Measurements from ENCODE around the gene CES4A. TPM values are rescaled to one million over a fixed set of nuclear protein-coding genes. Genes with fewer than 3 reads are reported as not detected.
"Not testable (repeated sequence)": the region's sequence is repeated elsewhere in the genome, so short reads cannot be mapped to it uniquely, and the experiment has no call there.

Gene CES4A
- total RNA-seq, 2 experiments from 2014 or later, result 8.1 to 11.7 TPM

GRCh38 chr16:66948837-66949225 lies 39.6 kb upstream of the CES4A start:
- Mint-ChIP-seq H3K4me3 (peak overlapping the region; percentile 79), H3K27ac (no peak overlapping the region), H3K36me3 (peaks cover 9% of the 10 kb centered on the region), H3K27me3 (peaks cover 26% of the 10 kb centered on the region), H3K4me1 (peaks cover 35% of the 10 kb centered on the region), H3K9me3 (ENCODE audit: low read depth) (peaks cover 3% of the 10 kb centered on the region)
- ATAC-seq, result no peak
- DNase-seq, result no peak
- CTCF ChIA-PET, result interaction anchor here (1.0 to 6.0 kb wide), 6 partner anchors 10 to 278 kb away, joined by 3 to 34 read pairs (median 4); partner anchors contain the start of genes CES3 and TMEM208

- DNase-seq, result no peak
- peaks cover 9% of the 10 kb centered on the region for H3K36me3 Mint-ChIP-seq
- no peak overlapping the region for H3K27ac Mint-ChIP-seq
- ATAC-seq, result no peak
- no peak overlapping the region for H3K4me3 Mint-ChIP-seq
- H3K27me3 Mint-ChIP-seq, result peaks cover 28% of the 10 kb centered on the region
- H3K9me3 Mint-ChIP-seq (ENCODE audit: low read depth), result peaks cover 3% of the 10 kb centered on the region
- peaks cover 39% of the 10 kb centered on the region for H3K4me1 Mint-ChIP-seq
- CTCF ChIA-PET, result interaction anchor here (1.0 to 6.0 kb wide), 5 partner anchors 9 to 278 kb away, joined by 3 to 34 read pairs (median 6); partner anchors contain the start of genes CES3 and TMEM208
These were observed 38.9 kb upstream of the CES4A start for GRCh38 chr16:66949472-66949871.

GRCh38 chr16:66950437-66950836 lies 38.0 kb upstream of the CES4A start:
- Mint-ChIP-seq H3K4me1 (peaks cover 39% of the 10 kb centered on the region), H3K36me3 (peaks cover 9% of the 10 kb centered on the region), H3K9me3 (ENCODE audit: low read depth) (peaks cover 3% of the 10 kb centered on the region), H3K27ac (no peak overlapping the region), H3K4me3 (no peak overlapping the region), H3K27me3 (peaks cover 28% of the 10 kb centered on the region)
- DNase-seq (no peak), ATAC-seq (no peak)
- CTCF ChIA-PET, result interaction anchor here (1.3 to 6.0 kb wide), 5 partner anchors 8 to 277 kb away, joined by 3 to 34 read pairs (median 6); partner anchors contain the start of genes CES3 and TMEM208

- CTCF ChIA-PET, result interaction anchor here (0.9 to 6.0 kb wide), 5 partner anchors 8 to 234 kb away, joined by 3 to 34 read pairs (median 6); partner anchors contain the start of gene CES3
- peaks cover 28% of the 10 kb centered on the region for H3K27me3 Mint-ChIP-seq
- peaks cover 9% of the 10 kb centered on the region for H3K36me3 Mint-ChIP-seq
- no peak overlapping the region for H3K4me3 Mint-ChIP-seq
- no peak for DNase-seq
- H3K9me3 Mint-ChIP-seq (ENCODE audit: low read depth), result peaks cover 3% of the 10 kb centered on the region
- ATAC-seq, result no peak
- no peak overlapping the region for H3K27ac Mint-ChIP-seq
- peaks cover 39% of the 10 kb centered on the region for H3K4me1 Mint-ChIP-seq
These were observed 37.2 kb upstream of the CES4A start for GRCh38 chr16:66950971-66951790.

- Mint-ChIP-seq H3K9me3 (ENCODE audit: low read depth) (peaks cover 3% of the 10 kb centered on the region), H3K27me3 (peaks cover 28% of the 10 kb centered on the region), H3K4me3 (no peak overlapping the region), H3K36me3 (peaks cover 9% of the 10 kb centered on the region), H3K4me1 (peaks cover 34% of the 10 kb centered on the region), H3K27ac (no peak overlapping the region)
- ATAC-seq, result no peak
- CTCF ChIA-PET, result interaction anchor here (1.0 to 2.3 kb wide), 14 partner anchors 8 to 475 kb away, joined by 3 to 8 read pairs (median 4); partner anchors contain the start of gene CES3
- DNase-seq, result no peak
These were observed 35.8 kb upstream of the CES4A start for GRCh38 chr16:66952430-66953110.

- H3K27ac Mint-ChIP-seq, result no peak overlapping the region
These were observed 34.8 kb upstream of the CES4A start for GRCh38 chr16:66953462-66954096.

GRCh38 chr16:66954097-66954659 lies 34.2 kb upstream of the CES4A start:
- H3K36me3 Mint-ChIP-seq, result peaks cover 9% of the 10 kb centered on the region
- H3K27ac Mint-ChIP-seq, result no peak overlapping the region
- peaks cover 21% of the 10 kb centered on the region for H3K27me3 Mint-ChIP-seq
- no peak overlapping the region for H3K4me3 Mint-ChIP-seq
- ATAC-seq (peak; percentile 89), DNase-seq (peak; percentile 88)
- peaks cover 40% of the 10 kb centered on the region for H3K4me1 Mint-ChIP-seq
- H3K9me3 Mint-ChIP-seq (ENCODE audit: low read depth), result peaks cover 3% of the 10 kb centered on the region
- CTCF ChIA-PET, result interaction anchor here (0.5 to 2.3 kb wide), 32 partner anchors 11 to 488 kb away, joined by 3 to 13 read pairs (median 4); partner anchors contain the start of genes B3GNT9, FBXL8, HSF4 and PDP2

More at GRCh38 chr16:66953462-66954096, 34.8 kb upstream of the CES4A start:
- H3K36me3 Mint-ChIP-seq, result peaks cover 9% of the 10 kb centered on the region
- H3K9me3 Mint-ChIP-seq (ENCODE audit: low read depth), result peaks cover 3% of the 10 kb centered on the region
- ATAC-seq, result no peak
- no peak overlapping the region for H3K4me3 Mint-ChIP-seq
- DNase-seq, result no peak
- peaks cover 36% of the 10 kb centered on the region for H3K4me1 Mint-ChIP-seq
- CTCF ChIA-PET, result interaction anchor here (0.5 to 2.3 kb wide), 36 partner anchors 7 to 488 kb away, joined by 3 to 13 read pairs (median 4); partner anchors contain the start of genes B3GNT9, CES3, FBXL8 and HSF4
- H3K27me3 Mint-ChIP-seq, result peaks cover 23% of the 10 kb centered on the region

GRCh38 chr16:66955363-66956153 lies 32.8 kb upstream of the CES4A start:
- Mint-ChIP-seq H3K4me1 (peaks cover 31% of the 10 kb centered on the region), H3K27me3 (peaks cover 15% of the 10 kb centered on the region)
- ATAC-seq; H3K4me3 Mint-ChIP-seq; DNase-seq; H3K27ac Mint-ChIP-seq; H3K9me3 Mint-ChIP-seq (ENCODE audit: low read depth); H3K36me3 Mint-ChIP-seq: not testable (repeated sequence)
- CTCF ChIA-PET, result interaction anchor here (1.3 to 7.4 kb wide), 3 partner anchors 12 to 204 kb away, joined by 3 to 86 read pairs (median 15); partner anchors contain the start of genes FBXL8 and TRADD

- Mint-ChIP-seq H3K4me1 (peaks cover 33% of the 10 kb centered on the region), H3K27me3 (peaks cover 15% of the 10 kb centered on the region)
- CTCF ChIA-PET, result interaction anchor here (1.3 to 7.4 kb wide), 4 partner anchors 12 to 204 kb away, joined by 3 to 86 read pairs (median 17); partner anchors contain the start of genes FBXL8 and TRADD
- H3K9me3 Mint-ChIP-seq (ENCODE audit: low read depth); H3K36me3 Mint-ChIP-seq; DNase-seq; H3K4me3 Mint-ChIP-seq; ATAC-seq; H3K27ac Mint-ChIP-seq: not testable (repeated sequence)
These were observed 32.3 kb upstream of the CES4A start for GRCh38 chr16:66956154-66956457.

GRCh38 chr16:66958857-66959703 lies 29.3 kb upstream of the CES4A start:
- Mint-ChIP-seq H3K4me1 (peaks cover 31% of the 10 kb centered on the region), H3K9me3 (ENCODE audit: low read depth) (no peaks in the 10 kb centered on the region), H3K36me3 (no peaks in the 10 kb centered on the region), H3K27ac (peak overlapping the region; percentile 22), H3K27me3 (no peaks in the 10 kb centered on the region), H3K4me3 (no peak overlapping the region)
- DNase-seq (no peak), ATAC-seq (no peak)
- CTCF ChIA-PET, result interaction anchor here (0.8 to 7.4 kb wide), 15 partner anchors 9 to 285 kb away, joined by 3 to 86 read pairs (median 5); partner anchors contain the start of genes B3GNT9, FBXL8, TMEM208 and TRADD

- Mint-ChIP-seq H3K36me3 (no peaks in the 10 kb centered on the region), H3K27me3 (no peaks in the 10 kb centered on the region), H3K27ac (no peak overlapping the region), H3K4me1 (peaks cover 29% of the 10 kb centered on the region), H3K9me3 (ENCODE audit: low read depth) (no peaks in the 10 kb centered on the region), H3K4me3 (no peak overlapping the region)
- no peak for DNase-seq
- CTCF ChIA-PET, result interaction anchor here (0.6 to 7.4 kb wide), 14 partner anchors 11 to 285 kb away, joined by 3 to 86 read pairs (median 4); partner anchors contain the start of genes FBXL8 and TRADD
- no peak for ATAC-seq
These were observed 28.7 kb upstream of the CES4A start for GRCh38 chr16:66959704-66960161.
